Measurements from ENCODE around the gene PCK1. TPM values are rescaled to one million over a fixed set of nuclear protein-coding genes. Genes with fewer than 3 reads are reported as not detected.

The PCK1 gene
- total RNA-seq, 1 experiment from 2014 or later, result 0.17 TPM

GRCh38 chr20:57564180-57564802, 3.4 kb downstream of the PCK1 start:
- POLR2A ChIA-PET, result no interaction called here
- H3K9me3 Mint-ChIP-seq, result no peaks in the 10 kb centered on the region
- DNase-seq (ENCODE audit: low spot score) (no peak), ATAC-seq (no peak)
- H3K4me1 Mint-ChIP-seq, result peaks cover 6% of the 10 kb centered on the region
- CTCF ChIA-PET, result interaction anchor here (1.2 kb wide), 1 partner anchor 9 kb away, joined by 4 read pairs; no protein-coding TSS in a partner anchor
- no peaks in the 10 kb centered on the region for H3K36me3 Mint-ChIP-seq
- no peak overlapping the region for H3K4me3 Mint-ChIP-seq
- H3K27ac Mint-ChIP-seq, result no peak overlapping the region
- no peak for TF ChIP-seq EMX1 (CRISPR knock-in tag; IDR thresholded peaks at IDR 0.05)
- TF ChIP-seq, protein P1, sequence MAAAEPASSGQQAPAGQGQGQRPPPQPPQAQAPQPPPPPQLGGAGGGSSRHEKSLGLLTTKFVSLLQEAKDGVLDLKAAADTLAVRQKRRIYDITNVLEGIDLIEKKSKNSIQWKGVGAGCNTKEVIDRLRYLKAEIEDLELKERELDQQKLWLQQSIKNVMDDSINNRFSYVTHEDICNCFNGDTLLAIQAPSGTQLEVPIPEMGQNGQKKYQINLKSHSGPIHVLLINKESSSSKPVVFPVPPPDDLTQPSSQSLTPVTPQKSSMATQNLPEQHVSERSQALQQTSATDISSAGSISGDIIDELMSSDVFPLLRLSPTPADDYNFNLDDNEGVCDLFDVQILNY (CRISPR knock-in tag; IDR thresholded peaks at IDR 0.05), result no peak
- no peak for TF ChIP-seq SMAD4 (CRISPR knock-in tag; IDR thresholded peaks at IDR 0.05)
- TF ChIP-seq CREM (CRISPR knock-in tag; IDR thresholded peaks at IDR 0.05), result no peak
- H3K27me3 Mint-ChIP-seq (ENCODE audit: low read depth), result no peaks in the 10 kb centered on the region

GRCh38 chr20:57564951-57565642, 4.2 kb downstream of the PCK1 start:
- H3K9me3 Mint-ChIP-seq, result no peaks in the 10 kb centered on the region

More at GRCh38 chr20:57564951-57565642, 4.2 kb downstream of the PCK1 start:
- no peaks in the 10 kb centered on the region for H3K36me3 Mint-ChIP-seq
- no peak for ATAC-seq
- TF ChIP-seq ZNF317 (CRISPR knock-in tag; IDR thresholded peaks at IDR 0.05; ENCODE audit: borderline replicate concordance, low read depth) (no peak), FOXJ3 (CRISPR knock-in tag; IDR thresholded peaks at IDR 0.05; ENCODE audit: borderline replicate concordance) (no peak), MYBL2 (CRISPR knock-in tag; IDR thresholded peaks at IDR 0.05) (no peak), SMAD4 (CRISPR knock-in tag; IDR thresholded peaks at IDR 0.05) (no peak), ARID4B (CRISPR knock-in tag; IDR thresholded peaks at IDR 0.05; ENCODE audit: borderline replicate concordance) (no peak), CREB1 (CRISPR knock-in tag; IDR thresholded peaks at IDR 0.05) (no peak), FOXP1 (CRISPR knock-in tag; IDR thresholded peaks at IDR 0.05; ENCODE audit: borderline replicate concordance) (no peak), RELA (CRISPR knock-in tag; IDR thresholded peaks at IDR 0.05; ENCODE audit: borderline replicate concordance) (no peak), ZNF416 (CRISPR knock-in tag; IDR thresholded peaks at IDR 0.05) (no peak), ZNF232 (CRISPR knock-in tag; IDR thresholded peaks at IDR 0.05) (no peak), GRHL2 (CRISPR knock-in tag; IDR thresholded peaks at IDR 0.05; ENCODE audit: insufficient replicate concordance, severe bottlenecking) (no peak), OVOL2 (CRISPR knock-in tag; IDR thresholded peaks at IDR 0.05; ENCODE audit: borderline replicate concordance) (no peak), JUN (CRISPR knock-in tag; IDR thresholded peaks at IDR 0.05) (no peak)
- TF ChIP-seq, protein P2, sequence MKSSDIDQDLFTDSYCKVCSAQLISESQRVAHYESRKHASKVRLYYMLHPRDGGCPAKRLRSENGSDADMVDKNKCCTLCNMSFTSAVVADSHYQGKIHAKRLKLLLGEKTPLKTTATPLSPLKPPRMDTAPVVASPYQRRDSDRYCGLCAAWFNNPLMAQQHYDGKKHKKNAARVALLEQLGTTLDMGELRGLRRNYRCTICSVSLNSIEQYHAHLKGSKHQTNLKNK (CRISPR knock-in tag; IDR thresholded peaks at IDR 0.05), result no peak
- TF ChIP-seq, protein P3, sequence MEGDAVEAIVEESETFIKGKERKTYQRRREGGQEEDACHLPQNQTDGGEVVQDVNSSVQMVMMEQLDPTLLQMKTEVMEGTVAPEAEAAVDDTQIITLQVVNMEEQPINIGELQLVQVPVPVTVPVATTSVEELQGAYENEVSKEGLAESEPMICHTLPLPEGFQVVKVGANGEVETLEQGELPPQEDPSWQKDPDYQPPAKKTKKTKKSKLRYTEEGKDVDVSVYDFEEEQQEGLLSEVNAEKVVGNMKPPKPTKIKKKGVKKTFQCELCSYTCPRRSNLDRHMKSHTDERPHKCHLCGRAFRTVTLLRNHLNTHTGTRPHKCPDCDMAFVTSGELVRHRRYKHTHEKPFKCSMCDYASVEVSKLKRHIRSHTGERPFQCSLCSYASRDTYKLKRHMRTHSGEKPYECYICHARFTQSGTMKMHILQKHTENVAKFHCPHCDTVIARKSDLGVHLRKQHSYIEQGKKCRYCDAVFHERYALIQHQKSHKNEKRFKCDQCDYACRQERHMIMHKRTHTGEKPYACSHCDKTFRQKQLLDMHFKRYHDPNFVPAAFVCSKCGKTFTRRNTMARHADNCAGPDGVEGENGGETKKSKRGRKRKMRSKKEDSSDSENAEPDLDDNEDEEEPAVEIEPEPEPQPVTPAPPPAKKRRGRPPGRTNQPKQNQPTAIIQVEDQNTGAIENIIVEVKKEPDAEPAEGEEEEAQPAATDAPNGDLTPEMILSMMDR (IDR thresholded peaks at IDR 0.05), result no peak
- H3K4me3 Mint-ChIP-seq, result no peak overlapping the region
- CTCF ChIA-PET, result interaction anchor here (1.2 kb wide), 1 partner anchor 8 kb away, joined by 4 read pairs; no protein-coding TSS in a partner anchor
- POLR2A ChIA-PET, result no interaction called here
- peaks cover 6% of the 10 kb centered on the region for H3K4me1 Mint-ChIP-seq
- H3K27me3 Mint-ChIP-seq (ENCODE audit: low read depth), result no peaks in the 10 kb centered on the region
- DNase-seq (ENCODE audit: low spot score), result no peak
- H3K27ac Mint-ChIP-seq, result no peak overlapping the region

Data from WTC11 (cell line).